ENCODE data around the gene LPP. TPM values are rescaled to one million over a fixed set of nuclear protein-coding genes. Genes with fewer than 3 reads are reported as not detected.

The LPP gene
- total and polyA plus RNA-seq, 2 of the 13 experiments (the other 11 are each of a cell fraction or from before 2014, with no cell fraction given): 19.2 to 29.9 TPM

DNA sequence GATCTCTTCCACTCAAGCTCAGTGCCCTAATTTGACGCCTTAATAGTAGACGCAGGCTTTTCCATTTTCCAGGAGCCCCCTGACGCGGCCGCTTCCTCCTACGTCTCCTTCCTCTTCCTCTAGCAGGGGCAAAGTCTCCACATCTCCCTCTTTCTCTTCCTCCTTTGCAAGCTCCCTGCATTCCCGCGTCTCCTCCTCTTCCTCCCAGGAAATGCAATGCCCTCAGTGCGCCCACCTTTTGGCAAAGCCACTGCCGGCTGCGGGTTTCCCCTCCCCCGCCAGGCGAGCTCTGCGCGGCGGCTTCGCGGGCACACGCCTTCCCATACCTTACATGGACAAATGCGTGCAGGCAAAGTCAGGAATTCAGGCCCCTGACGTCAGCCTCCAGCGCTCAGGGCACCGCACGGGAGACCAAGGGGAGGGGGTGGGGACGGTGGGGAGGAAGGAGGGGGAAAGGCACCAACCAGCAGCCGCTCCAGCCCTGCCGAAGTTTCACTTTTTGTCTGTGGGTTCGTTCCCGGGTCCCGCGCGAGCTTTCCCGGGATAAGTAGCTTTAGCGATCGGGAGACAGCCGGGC lies 432 bp upstream of the LPP start (continued):
- TF ChIP-seq, protein P1, sequence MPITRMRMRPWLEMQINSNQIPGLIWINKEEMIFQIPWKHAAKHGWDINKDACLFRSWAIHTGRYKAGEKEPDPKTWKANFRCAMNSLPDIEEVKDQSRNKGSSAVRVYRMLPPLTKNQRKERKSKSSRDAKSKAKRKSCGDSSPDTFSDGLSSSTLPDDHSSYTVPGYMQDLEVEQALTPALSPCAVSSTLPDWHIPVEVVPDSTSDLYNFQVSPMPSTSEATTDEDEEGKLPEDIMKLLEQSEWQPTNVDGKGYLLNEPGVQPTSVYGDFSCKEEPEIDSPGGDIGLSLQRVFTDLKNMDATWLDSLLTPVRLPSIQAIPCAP (CRISPR knock-in tag; IDR thresholded peaks at IDR 0.05; ENCODE audit: low read depth): no peak
- TF ChIP-seq, protein P2, sequence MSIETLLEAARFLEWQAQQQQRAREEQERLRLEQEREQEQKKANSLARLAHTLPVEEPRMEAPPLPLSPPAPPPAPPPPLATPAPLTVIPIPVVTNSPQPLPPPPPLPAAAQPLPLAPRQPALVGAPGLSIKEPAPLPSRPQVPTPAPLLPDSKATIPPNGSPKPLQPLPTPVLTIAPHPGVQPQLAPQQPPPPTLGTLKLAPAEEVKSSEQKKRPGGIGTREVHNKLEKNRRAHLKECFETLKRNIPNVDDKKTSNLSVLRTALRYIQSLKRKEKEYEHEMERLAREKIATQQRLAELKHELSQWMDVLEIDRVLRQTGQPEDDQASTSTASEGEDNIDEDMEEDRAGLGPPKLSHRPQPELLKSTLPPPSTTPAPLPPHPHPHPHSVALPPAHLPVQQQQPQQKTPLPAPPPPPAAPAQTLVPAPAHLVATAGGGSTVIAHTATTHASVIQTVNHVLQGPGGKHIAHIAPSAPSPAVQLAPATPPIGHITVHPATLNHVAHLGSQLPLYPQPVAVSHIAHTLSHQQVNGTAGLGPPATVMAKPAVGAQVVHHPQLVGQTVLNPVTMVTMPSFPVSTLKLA (IDR thresholded peaks at IDR 0.05): peak; percentile 5; the same call in 1 of the 2 replicates
- no peak for TF ChIP-seq ZNF460 (CRISPR knock-in tag; IDR thresholded peaks at IDR 0.05; ENCODE audit: borderline replicate concordance)
- TF ChIP-seq ZNF747 (CRISPR knock-in tag; IDR thresholded peaks at IDR 0.05; ENCODE audit: borderline replicate concordance): no peak
- TF ChIP-seq CBFB (CRISPR knock-in tag; IDR thresholded peaks at IDR 0.05): no peak
- no peak for TF ChIP-seq ZNF768 (CRISPR knock-in tag; IDR thresholded peaks at IDR 0.05)
- TF ChIP-seq POLR2AphosphoS5 (IDR thresholded peaks at IDR 0.05; ENCODE audit: low read depth, low read length): peak; percentile 33; the same call in 1 of the 2 replicates
- TF ChIP-seq, protein P3, sequence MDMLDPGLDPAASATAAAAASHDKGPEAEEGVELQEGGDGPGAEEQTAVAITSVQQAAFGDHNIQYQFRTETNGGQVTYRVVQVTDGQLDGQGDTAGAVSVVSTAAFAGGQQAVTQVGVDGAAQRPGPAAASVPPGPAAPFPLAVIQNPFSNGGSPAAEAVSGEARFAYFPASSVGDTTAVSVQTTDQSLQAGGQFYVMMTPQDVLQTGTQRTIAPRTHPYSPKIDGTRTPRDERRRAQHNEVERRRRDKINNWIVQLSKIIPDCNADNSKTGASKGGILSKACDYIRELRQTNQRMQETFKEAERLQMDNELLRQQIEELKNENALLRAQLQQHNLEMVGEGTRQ (IDR thresholded peaks at IDR 0.05; ENCODE audit: low read depth, low read length): no peak
- TF ChIP-seq, protein P3 (CRISPR knock-in tag; IDR thresholded peaks at IDR 0.05; ENCODE audit: borderline replicate concordance): peak; percentile 37; the same call in 1 of the 2 replicates
- no peak for TF ChIP-seq PCBP1 (IDR thresholded peaks at IDR 0.05; ENCODE audit: borderline replicate concordance, low read depth, low read length)
- no peak for TF ChIP-seq ZFP1 (CRISPR knock-in tag; IDR thresholded peaks at IDR 0.05)
- peak; percentile 51; the same call in 1 of the 2 replicates for TF ChIP-seq JUNB (CRISPR knock-in tag; IDR thresholded peaks at IDR 0.05; ENCODE audit: borderline replicate concordance)
- no peak for TF ChIP-seq NR2F1 (CRISPR knock-in tag; IDR thresholded peaks at IDR 0.05)
- TF ChIP-seq HDAC1 (CRISPR knock-in tag; IDR thresholded peaks at IDR 0.05): peak; percentile 20; the same call in 1 of the 2 replicates
- TF ChIP-seq, protein P4, sequence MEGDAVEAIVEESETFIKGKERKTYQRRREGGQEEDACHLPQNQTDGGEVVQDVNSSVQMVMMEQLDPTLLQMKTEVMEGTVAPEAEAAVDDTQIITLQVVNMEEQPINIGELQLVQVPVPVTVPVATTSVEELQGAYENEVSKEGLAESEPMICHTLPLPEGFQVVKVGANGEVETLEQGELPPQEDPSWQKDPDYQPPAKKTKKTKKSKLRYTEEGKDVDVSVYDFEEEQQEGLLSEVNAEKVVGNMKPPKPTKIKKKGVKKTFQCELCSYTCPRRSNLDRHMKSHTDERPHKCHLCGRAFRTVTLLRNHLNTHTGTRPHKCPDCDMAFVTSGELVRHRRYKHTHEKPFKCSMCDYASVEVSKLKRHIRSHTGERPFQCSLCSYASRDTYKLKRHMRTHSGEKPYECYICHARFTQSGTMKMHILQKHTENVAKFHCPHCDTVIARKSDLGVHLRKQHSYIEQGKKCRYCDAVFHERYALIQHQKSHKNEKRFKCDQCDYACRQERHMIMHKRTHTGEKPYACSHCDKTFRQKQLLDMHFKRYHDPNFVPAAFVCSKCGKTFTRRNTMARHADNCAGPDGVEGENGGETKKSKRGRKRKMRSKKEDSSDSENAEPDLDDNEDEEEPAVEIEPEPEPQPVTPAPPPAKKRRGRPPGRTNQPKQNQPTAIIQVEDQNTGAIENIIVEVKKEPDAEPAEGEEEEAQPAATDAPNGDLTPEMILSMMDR (CRISPR knock-in tag; IDR thresholded peaks at IDR 0.05): 0 out of 2 replicates have a peak, but pooled peaks have one; percentile 13
- TF ChIP-seq HOXA5 (CRISPR knock-in tag; IDR thresholded peaks at IDR 0.05): peak; percentile 42; the same call in 1 of the 2 replicates
- TF ChIP-seq IKZF1 (IDR thresholded peaks at IDR 0.05): no peak
- peak; percentile 61; the same call in 1 of the 2 replicates for TF ChIP-seq KMT2B (CRISPR knock-in tag; IDR thresholded peaks at IDR 0.05)
- TF ChIP-seq, protein P5, sequence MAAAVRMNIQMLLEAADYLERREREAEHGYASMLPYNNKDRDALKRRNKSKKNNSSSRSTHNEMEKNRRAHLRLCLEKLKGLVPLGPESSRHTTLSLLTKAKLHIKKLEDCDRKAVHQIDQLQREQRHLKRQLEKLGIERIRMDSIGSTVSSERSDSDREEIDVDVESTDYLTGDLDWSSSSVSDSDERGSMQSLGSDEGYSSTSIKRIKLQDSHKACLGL (CRISPR knock-in tag; IDR thresholded peaks at IDR 0.05): peak; percentile 37; the same call in 1 of the 2 replicates
- no peak for TF ChIP-seq THYN1 (CRISPR knock-in tag; IDR thresholded peaks at IDR 0.05; ENCODE audit: borderline replicate concordance, low read depth)
- TF ChIP-seq, protein P6, sequence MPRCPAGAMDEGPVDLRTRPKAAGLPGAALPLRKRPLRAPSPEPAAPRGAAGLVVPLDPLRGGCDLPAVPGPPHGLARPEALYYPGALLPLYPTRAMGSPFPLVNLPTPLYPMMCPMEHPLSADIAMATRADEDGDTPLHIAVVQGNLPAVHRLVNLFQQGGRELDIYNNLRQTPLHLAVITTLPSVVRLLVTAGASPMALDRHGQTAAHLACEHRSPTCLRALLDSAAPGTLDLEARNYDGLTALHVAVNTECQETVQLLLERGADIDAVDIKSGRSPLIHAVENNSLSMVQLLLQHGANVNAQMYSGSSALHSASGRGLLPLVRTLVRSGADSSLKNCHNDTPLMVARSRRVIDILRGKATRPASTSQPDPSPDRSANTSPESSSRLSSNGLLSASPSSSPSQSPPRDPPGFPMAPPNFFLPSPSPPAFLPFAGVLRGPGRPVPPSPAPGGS (CRISPR knock-in tag; IDR thresholded peaks at IDR 0.05): no peak
- 0 out of 2 replicates have a peak, but pooled peaks have one; percentile 58 for TF ChIP-seq HOXD1 (CRISPR knock-in tag; IDR thresholded peaks at IDR 0.05)
- no peak for TF ChIP-seq ZNF674 (CRISPR knock-in tag; IDR thresholded peaks at IDR 0.05; ENCODE audit: low read depth)
